GM23338 (cell line): ENCODE data around the gene PGGHG. TPM values are rescaled to one million over a fixed set of nuclear protein-coding genes. Genes with fewer than 3 reads are reported as not detected.
A peak's percentile ranks its signal among the peaks of the same experiment; 100 is the strongest.
"Not testable (repeated sequence)": the region's sequence is repeated elsewhere in the genome, so short reads cannot be mapped to it uniquely, and the experiment has no call there.

Experiments
- ATAC-seq: fragments of 200-7000 bp; cut with Tn5 transposase; 3 replicates; pipeline ENCODE4 v1.9.1; 2020
- DNase-seq: peaks from one replicate; pipeline ENCODE4 v3.0.0-alpha.2; 2015; ENCODE audit warnings: low spot score
- H2AFZ ChIP-seq: fragments of 200-600 bp; sonication (generic); 2 replicates; pipeline ENCODE4 v1.8.0; 2016; ENCODE audit warnings: antibody characterized with exemption, mild to moderate bottlenecking, moderate library complexity
- H3F3A ChIP-seq: fragments of 200-600 bp; sonication (generic); replicated peaks from 2 replicates; pipeline ENCODE4 v1.8.0; 2017; ENCODE audit warnings: antibody characterized with exemption, mixed run types, low read depth
- H3K27ac ChIP-seq: fragments of 200-600 bp; sonication (generic); 2 replicates; pipeline ENCODE4 v1.6.1; 2016; ENCODE audit warnings: low read depth
- H3K27me3 ChIP-seq: fragments of 200-600 bp; sonication (generic); 2 replicates; pipeline ENCODE4 v1.8.0; 2016; ENCODE audit warnings: mild to moderate bottlenecking, mixed run types, moderate library complexity; ENCODE audit not compliant: insufficient read depth
- H3K36me3 ChIP-seq: fragments of 200-600 bp; sonication (generic); 2 replicates; pipeline ENCODE4 v1.8.0; 2016; ENCODE audit warnings: mild to moderate bottlenecking; ENCODE audit not compliant: insufficient read depth
- H3K4me1 ChIP-seq: fragments of 200-600 bp; sonication (generic); 2 replicates; pipeline ENCODE4 v1.8.0; 2016; ENCODE audit warnings: mild to moderate bottlenecking, moderate library complexity; ENCODE audit not compliant: insufficient read depth
- H3K4me2 ChIP-seq: fragments of 200-600 bp; sonication (generic); 2 replicates; pipeline ENCODE4 v1.7.1; 2017; ENCODE audit warnings: mixed run types
- H3K4me3 ChIP-seq: fragments of 200-600 bp; sonication (generic); 2 replicates; pipeline ENCODE4 v1.6.1; 2016; ENCODE audit warnings: mixed run types
- H3K79me2 ChIP-seq: fragments of 200-600 bp; sonication (generic); replicated peaks from 2 replicates; pipeline ENCODE4 v1.8.0; 2017; ENCODE audit warnings: mild to moderate bottlenecking; ENCODE audit not compliant: insufficient read depth
- H3K9me2 ChIP-seq: fragments of 200-600 bp; sonication (generic); 2 replicates; pipeline ENCODE4 v1.8.0; 2017; ENCODE audit not compliant: insufficient read depth
- H4K20me1 ChIP-seq: fragments of 200-600 bp; sonication (generic); replicated peaks from 2 replicates; pipeline ENCODE4 v1.8.0; 2017; ENCODE audit warnings: mild to moderate bottlenecking; ENCODE audit not compliant: insufficient read depth
- H3K27ac Mint-ChIP-seq: 2 replicates; pipeline ENCODE4 v1.8.0; 2020; ENCODE audit warnings: inconsistent platforms, mild to moderate bottlenecking, moderate library complexity, mixed read lengths
- H3K27me3 Mint-ChIP-seq: 3 replicates; pipeline ENCODE4 v1.8.0; 2022; ENCODE audit warnings: low read depth, mild to moderate bottlenecking, moderate library complexity, mixed read lengths, inconsistent platforms; ENCODE audit not compliant: insufficient read depth, poor library complexity
- H3K36me3 Mint-ChIP-seq: 3 replicates; pipeline ENCODE4 v1.8.0; 2021; ENCODE audit warnings: low read depth, mild to moderate bottlenecking, inconsistent platforms, moderate library complexity, mixed read lengths
- H3K4me1 Mint-ChIP-seq: 3 replicates; pipeline ENCODE4 v1.8.0; 2020; ENCODE audit warnings: mild to moderate bottlenecking, inconsistent platforms, mixed read lengths
- H3K4me3 Mint-ChIP-seq: 3 replicates; pipeline ENCODE4 v1.8.0; 2021; ENCODE audit warnings: moderate library complexity, mild to moderate bottlenecking, inconsistent platforms, mixed read lengths
- H3K9me3 Mint-ChIP-seq: 3 replicates; pipeline ENCODE4 v1.8.0; 2020; ENCODE audit warnings: moderate library complexity, mild to moderate bottlenecking, inconsistent platforms, mixed read lengths
- EZH2 ChIP-seq: fragments of 200-600 bp; sonication (generic); IDR thresholded peaks from one replicate; pipeline ENCODE4 v1.8.0; 2017; ENCODE audit warnings: antibody characterized with exemption, mild to moderate bottlenecking, low read depth; ENCODE audit not compliant: unreplicated experiment
- STAT1 ChIP-seq: IDR thresholded peaks from one replicate; pipeline ENCODE4 v1.6.1; 2016; ENCODE audit warnings: antibody characterized with exemption; ENCODE audit not compliant: unreplicated experiment
- ZNF331 ChIP-seq: fragments of 250-450 bp; sonication (Bioruptor Pico); IDR thresholded peaks from 2 replicates; pipeline ENCODE4 v1.5.0; 2020; ENCODE audit warnings: low read depth, mild to moderate bottlenecking, moderate library complexity
- polyA plus RNA-seq: library from polyadenylated mRNA; unstranded; fragments of >200 nt; fragmentation: Nextera tagmentation; extraction: Ambion mirVana; gene quantifications from 2 replicates; pipeline ENCODE4 v1.2.1, GENCODE V29; 2016
- total RNA-seq: library from RNA; depleted of rRNA; stranded (reverse); fragments of >200 nt; shearing (Covaris generic); gene quantifications from 2 replicates; pipeline ENCODE4 v1.2.3, GENCODE V29; 2014
- TF ChIP-seq, protein P1 (sequence below): IDR thresholded peaks from one replicate; pipeline ENCODE4 v1.6.1; 2018; ENCODE audit warnings: antibody characterized with exemption; ENCODE audit not compliant: unreplicated experiment

Gene PGGHG
- total and polyA plus RNA-seq, 2 experiments from 2014 or later: 24.9 to 55.8 TPM

DNA sequence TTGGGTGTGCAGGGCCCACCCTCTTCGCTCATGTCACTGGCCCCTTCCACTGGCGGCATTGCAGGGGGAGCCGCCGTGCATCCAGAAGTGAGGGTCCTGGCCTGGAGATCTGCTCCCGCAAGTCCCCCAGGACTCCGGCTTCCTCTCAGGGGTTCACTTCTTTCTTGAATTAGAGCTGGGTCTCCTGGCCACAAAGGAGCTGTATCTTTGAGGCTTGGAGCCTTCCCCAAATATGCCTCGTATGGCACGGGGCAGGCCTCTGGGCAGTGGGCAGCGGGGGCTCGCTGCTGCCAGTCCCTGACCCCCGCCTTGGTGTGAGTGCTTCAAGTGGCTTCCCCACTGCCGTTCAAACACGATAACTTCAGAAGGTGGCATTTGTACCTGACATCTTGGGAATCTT lies 39.1 kb downstream of the PGGHG start (continued):
- TF ChIP-seq EZH2: no peak

DNA sequence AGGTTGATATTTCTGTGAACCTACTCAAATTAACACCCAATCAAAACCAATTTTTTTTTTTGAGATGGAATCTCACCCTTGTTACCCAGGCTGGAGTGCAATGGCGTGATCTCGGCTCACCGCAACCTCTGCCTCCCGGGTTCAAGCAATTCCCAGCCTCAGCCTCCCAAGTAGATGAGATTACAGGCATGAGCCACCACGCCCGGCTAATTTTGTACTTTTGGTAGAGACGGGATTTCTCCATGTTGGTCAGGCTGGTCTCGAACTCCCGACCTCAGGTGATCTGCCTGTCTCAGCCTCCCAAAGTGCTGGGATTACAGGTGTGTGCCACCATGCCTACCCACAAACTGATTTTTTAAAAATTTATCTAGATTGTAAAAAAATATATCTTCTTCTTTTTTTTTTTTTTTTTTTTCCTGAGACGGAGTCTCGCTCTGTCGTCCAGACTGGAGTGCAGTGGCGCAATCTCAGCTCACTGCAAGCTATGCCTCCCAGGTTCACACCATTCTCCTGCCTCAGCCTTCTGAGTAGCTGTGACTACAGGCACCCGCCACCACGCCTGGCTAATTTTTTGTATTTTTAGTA lies 39.7 kb downstream of the PGGHG start:
- H2AFZ ChIP-seq, H3K79me2 ChIP-seq, H3K27me3 ChIP-seq, H3K4me3 Mint-ChIP-seq, H4K20me1 ChIP-seq, H3K27ac ChIP-seq, H3K4me2 ChIP-seq, H3K27ac Mint-ChIP-seq, H3K4me1 ChIP-seq, H3K4me3 ChIP-seq, H3K36me3 ChIP-seq, H3K9me2 ChIP-seq, ATAC-seq, DNase-seq: not testable (repeated sequence)
- Mint-ChIP-seq H3K9me3 (peaks cover 13% of the 10 kb centered on the region), H3K36me3 (peaks cover 16% of the 10 kb centered on the region; the same call in 2 of the 3 replicates), H3K27me3 (peaks cover 19% of the 10 kb centered on the region), H3K4me1 (peaks cover 38% of the 10 kb centered on the region)
- H3F3A ChIP-seq: 0 out of 2 replicates have a peak, but pooled peaks cover 19% of the 10 kb centered on the region

DNA sequence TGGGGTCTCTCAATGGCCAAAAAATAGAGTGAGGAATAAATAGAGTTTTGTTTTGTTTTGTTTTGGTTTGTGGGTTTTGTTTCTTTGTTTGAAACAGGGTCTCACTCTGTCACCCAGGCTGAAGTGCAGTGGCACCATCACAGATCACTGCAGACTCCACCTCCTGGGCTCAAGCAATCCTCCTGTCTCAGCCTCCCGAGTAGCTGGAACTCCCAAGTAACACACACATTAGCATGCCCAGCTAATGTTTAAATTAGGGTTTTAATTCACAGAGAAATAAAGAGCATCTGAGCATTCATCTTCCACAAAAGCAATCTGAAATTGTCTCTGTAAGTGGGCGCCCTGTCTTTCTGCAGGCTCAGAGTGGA lies 40.9 kb downstream of the PGGHG start:
- ATAC-seq (no peak), DNase-seq (no peak)
- Histone ChIP-seq H3F3A (0 out of 2 replicates have a peak, but pooled peaks cover 14% of the 10 kb centered on the region), H2AFZ (no peak overlapping the region), H3K27me3 (no peaks in the 10 kb centered on the region), H4K20me1 (no peaks in the 10 kb centered on the region), H3K79me2 (no peaks in the 10 kb centered on the region), H3K4me3 (no peak overlapping the region), H3K4me2 (no peak overlapping the region), H3K27ac (0 out of 2 replicates have a peak overlapping the region, but pooled peaks have one; percentile 15), H3K36me3 (no peaks in the 10 kb centered on the region; the same call in 1 of the 2 replicates), H3K9me2 (no peaks in the 10 kb centered on the region), H3K4me1 (peaks cover 16% of the 10 kb centered on the region)
- Mint-ChIP-seq H3K27ac (no peak overlapping the region), H3K9me3 (peaks cover 13% of the 10 kb centered on the region), H3K4me3 (no peak overlapping the region; the same call in 2 of the 3 replicates), H3K27me3 (peaks cover 18% of the 10 kb centered on the region), H3K4me1 (peaks cover 40% of the 10 kb centered on the region), H3K36me3 (peaks cover 16% of the 10 kb centered on the region; the same call in 2 of the 3 replicates)
- TF ChIP-seq, protein P1, sequence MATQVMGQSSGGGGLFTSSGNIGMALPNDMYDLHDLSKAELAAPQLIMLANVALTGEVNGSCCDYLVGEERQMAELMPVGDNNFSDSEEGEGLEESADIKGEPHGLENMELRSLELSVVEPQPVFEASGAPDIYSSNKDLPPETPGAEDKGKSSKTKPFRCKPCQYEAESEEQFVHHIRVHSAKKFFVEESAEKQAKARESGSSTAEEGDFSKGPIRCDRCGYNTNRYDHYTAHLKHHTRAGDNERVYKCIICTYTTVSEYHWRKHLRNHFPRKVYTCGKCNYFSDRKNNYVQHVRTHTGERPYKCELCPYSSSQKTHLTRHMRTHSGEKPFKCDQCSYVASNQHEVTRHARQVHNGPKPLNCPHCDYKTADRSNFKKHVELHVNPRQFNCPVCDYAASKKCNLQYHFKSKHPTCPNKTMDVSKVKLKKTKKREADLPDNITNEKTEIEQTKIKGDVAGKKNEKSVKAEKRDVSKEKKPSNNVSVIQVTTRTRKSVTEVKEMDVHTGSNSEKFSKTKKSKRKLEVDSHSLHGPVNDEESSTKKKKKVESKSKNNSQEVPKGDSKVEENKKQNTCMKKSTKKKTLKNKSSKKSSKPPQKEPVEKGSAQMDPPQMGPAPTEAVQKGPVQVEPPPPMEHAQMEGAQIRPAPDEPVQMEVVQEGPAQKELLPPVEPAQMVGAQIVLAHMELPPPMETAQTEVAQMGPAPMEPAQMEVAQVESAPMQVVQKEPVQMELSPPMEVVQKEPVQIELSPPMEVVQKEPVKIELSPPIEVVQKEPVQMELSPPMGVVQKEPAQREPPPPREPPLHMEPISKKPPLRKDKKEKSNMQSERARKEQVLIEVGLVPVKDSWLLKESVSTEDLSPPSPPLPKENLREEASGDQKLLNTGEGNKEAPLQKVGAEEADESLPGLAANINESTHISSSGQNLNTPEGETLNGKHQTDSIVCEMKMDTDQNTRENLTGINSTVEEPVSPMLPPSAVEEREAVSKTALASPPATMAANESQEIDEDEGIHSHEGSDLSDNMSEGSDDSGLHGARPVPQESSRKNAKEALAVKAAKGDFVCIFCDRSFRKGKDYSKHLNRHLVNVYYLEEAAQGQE: no peak
- no peak for TF ChIP-seq EZH2
- TF ChIP-seq STAT1: no peak

DNA sequence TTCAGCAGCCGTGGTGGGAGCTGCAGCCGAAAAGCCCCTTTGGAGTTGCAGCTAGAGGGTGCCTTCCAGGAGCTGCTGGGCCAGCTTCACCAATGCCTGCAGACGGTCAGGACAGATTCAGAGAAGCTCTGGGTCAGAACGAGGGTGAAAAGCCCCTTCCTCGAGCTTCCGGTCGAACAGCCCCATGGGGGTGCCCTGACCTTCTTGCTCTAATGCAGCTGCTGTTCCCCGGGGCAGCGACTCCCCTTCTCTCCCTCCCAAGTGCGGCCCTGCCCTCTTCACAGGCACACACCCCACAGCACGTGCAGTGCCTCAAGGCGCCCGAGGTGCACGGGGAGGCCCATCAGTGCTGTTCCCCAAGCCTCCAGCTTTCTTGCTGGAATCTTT lies 41.4 kb downstream of the PGGHG start:
- Histone ChIP-seq H3F3A (0 out of 2 replicates have a peak, but pooled peaks cover 14% of the 10 kb centered on the region), H3K79me2 (no peaks in the 10 kb centered on the region), H3K4me2 (no peak overlapping the region), H3K4me1 (peaks cover 17% of the 10 kb centered on the region), H3K9me2 (no peaks in the 10 kb centered on the region), H4K20me1 (no peaks in the 10 kb centered on the region), H3K4me3 (no peak overlapping the region), H3K27ac (no peak overlapping the region), H3K36me3 (no peaks in the 10 kb centered on the region; the same call in 1 of the 2 replicates), H3K27me3 (no peaks in the 10 kb centered on the region), H2AFZ (no peak overlapping the region)
- peaks cover 20% of the 10 kb centered on the region for H3K27me3 Mint-ChIP-seq
- H3K4me3 Mint-ChIP-seq: no peak overlapping the region
- H3K9me3 Mint-ChIP-seq: peaks cover 13% of the 10 kb centered on the region
- ATAC-seq: no peak
- no peak for DNase-seq
- H3K36me3 Mint-ChIP-seq: peaks cover 16% of the 10 kb centered on the region; the same call in 2 of the 3 replicates
- H3K4me1 Mint-ChIP-seq: peaks cover 39% of the 10 kb centered on the region
- H3K27ac Mint-ChIP-seq: no peak overlapping the region
- no peak for TF ChIP-seq EZH2
- TF ChIP-seq ZNF331: no peak
- TF ChIP-seq STAT1: no peak
